ENCODE results near the gene P4HA2.

GRCh38 chr5:132237141-132237540 lies 9.5 kb upstream of the P4HA2 start:
- no peak for TF ChIP-seq CTCF (IDR thresholded peaks at IDR 0.05)
- no peak for TF ChIP-seq POLR2A (IDR thresholded peaks at IDR 0.05)
- no peak for TF ChIP-seq POLR2AphosphoS5 (IDR thresholded peaks at IDR 0.05)
